Right lobe of liver (tissue), 6 donors: ENCODE data around the gene DSC3. TPM values are rescaled to one million over a fixed set of nuclear protein-coding genes. Genes with fewer than 3 reads are reported as not detected.

ENCODE experiments used
- ATAC-seq, 4 donors: fragments of 200-7000 bp; cut with Tn5 transposase; one replicate each; pipeline ENCODE4 v1.9.1; 2020; ENCODE audit warnings: mild to moderate bottlenecking in 4 of 4, moderate library complexity in 4 of 4
- DNase-seq, 3 donors: peaks; one replicate each; pipeline ENCODE4 v3.0.0-alpha.2; 2020
- H3K27ac ChIP-seq, 3 donors: fragments of 200-600 bp; one replicate each; pipeline ENCODE4 v1.8.0; 2022
- H3K27me3 ChIP-seq, 2 donors: fragments of 200-600 bp; one replicate each; pipeline ENCODE4 v1.8.0; 2022
- H3K36me3 ChIP-seq, 4 donors: fragments of 200-600 bp; sonication (generic) in 1 of 4; one replicate each; pipeline versions ENCODE4 v1.5.1 to v1.8.0; 2017 to 2022; ENCODE audit warnings: control low read depth in 1 of 4
- H3K4me1 ChIP-seq, 4 donors: fragments of 200-600 bp; sonication (generic) in 1 of 4; one replicate each; pipeline versions ENCODE4 v1.5.1 to v1.8.0; 2017 to 2022; ENCODE audit warnings: control low read depth in 1 of 4
- H3K4me3 ChIP-seq, 3 donors: fragments of 200-600 bp; one replicate each; pipeline ENCODE4 v1.8.0; 2022
- H3K9me3 ChIP-seq, 4 donors: fragments of 200-600 bp; sonication (generic) in 1 of 4; one replicate each; pipeline versions ENCODE4 v1.5.1 to v1.8.0; 2017 to 2022; ENCODE audit warnings: control low read depth in 1 of 4
- CTCF ChIP-seq, 4 donors: fragments of 200-600 bp in 3 of 4; fragments of 450-650 bp in 1 of 4; IDR thresholded peaks; one replicate each; pipeline versions ENCODE4 v1.5.1 to v1.8.0; 2016 to 2022; ENCODE audit warnings: antibody characterized with exemption in 4 of 4, mild to moderate bottlenecking in 2 of 4
- POLR2A ChIP-seq: fragments of 450-650 bp; IDR thresholded peaks from one replicate; pipeline ENCODE4 v1.6.1; 2017; ENCODE audit warnings: antibody characterized with exemption, mild to moderate bottlenecking
- WGBS: methylation state at CpG from one replicate; pipeline ENCODE4 v1.1.6; 2018; ENCODE audit warnings: low coverage, low lambda C conversion rate; ENCODE audit not compliant: insufficient coverage; ENCODE audit errors: missing lambda C conversion rate; 5-methylcytosine and 5-hydroxymethylcytosine counted together
- intact Hi-C, 2 donors: fragments of 100-400 bp; cut with DNase I; formaldehyde crosslinking; loops; one replicate each; pipeline versions ENCODE4 v1.11.2 to v1.14.1; 2022
- total RNA-seq, 6 experiments: library from RNA; depleted of rRNA in 2 of 6; stranded (reverse); fragments of >200 nt in 2 of 6; fragmentation: NEBNext Ultra II Directional in 3 of 6; extraction: Animal tissue kit (Norgen Biotek cat#: 25700) in 3 of 6; gene quantifications; one replicate each; pipeline versions ENCODE4 v1.1.0 to v1.2.4, GENCODE V29; 2016 to 2023
- donor health status: DM: no; HTN: yes; CAD: no.
- donor health status: DM: no; HTN: no; CAD: no.
- donor health status: DM: no; HTN: no; CAD: no.
- donor health status: DM: no; HTN: yes; CAD: no.
- donor health status: DM: no; HTN: yes; CAD: no.

Gene DSC3
- total RNA-seq, 6 experiments from 2014 or later: 0.07 TPM; not detected in 5

DNA sequence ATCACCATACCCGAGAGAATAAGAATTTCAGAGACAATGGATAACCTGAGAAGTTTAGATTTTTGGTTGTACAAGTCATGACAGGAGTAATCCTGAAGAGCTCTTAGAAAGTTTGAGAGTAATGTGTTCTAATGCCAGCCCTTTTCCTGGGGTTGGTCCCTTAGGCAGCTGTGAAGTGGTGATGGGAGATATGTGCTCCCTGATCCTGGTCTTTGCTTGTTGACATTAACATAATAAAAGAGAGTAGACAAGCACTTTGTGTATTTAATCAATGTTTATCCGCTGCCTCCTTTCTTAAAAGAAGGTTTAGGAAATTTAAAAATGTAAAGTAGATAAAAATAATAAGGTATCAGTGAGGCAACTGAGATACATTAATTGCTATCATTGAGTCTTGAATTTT, 13.8 kb upstream of the DSC3 start:
- intact Hi-C loops: no loop called here
- 65% methylated on average over 2 of the region's 2 CpGs for WGBS
- no peak for ATAC-seq
- H3K27me3 ChIP-seq: no peaks in the 10 kb centered on the region
- no peaks in the 10 kb centered on the region for H3K4me1 ChIP-seq
- DNase-seq: no peak
- TF ChIP-seq POLR2A (no peak), CTCF (IDR thresholded peaks at IDR 0.05) (no peak)
- no peak overlapping the region for H3K4me3 ChIP-seq
- no peaks in the 10 kb centered on the region for H3K36me3 ChIP-seq
- no peaks in the 10 kb centered on the region for H3K9me3 ChIP-seq
- no peak overlapping the region for H3K27ac ChIP-seq

GRCh38 chr18:31050635-31051034, 8.1 kb upstream of the DSC3 start:
- Histone ChIP-seq H3K36me3 (no peaks in the 10 kb centered on the region), H3K27me3 (no peaks in the 10 kb centered on the region), H3K4me3 (no peak overlapping the region), H3K9me3 (no peaks in the 10 kb centered on the region), H3K4me1 (no peaks in the 10 kb centered on the region), H3K27ac (no peak overlapping the region)
- no peak for TF ChIP-seq POLR2A
- TF ChIP-seq CTCF (IDR thresholded peaks at IDR 0.05): no peak
- intact Hi-C loops: no loop called here
- no peak for DNase-seq
- 73% methylated on average over 3 of the region's 3 CpGs for WGBS
- ATAC-seq: no peak

DNA sequence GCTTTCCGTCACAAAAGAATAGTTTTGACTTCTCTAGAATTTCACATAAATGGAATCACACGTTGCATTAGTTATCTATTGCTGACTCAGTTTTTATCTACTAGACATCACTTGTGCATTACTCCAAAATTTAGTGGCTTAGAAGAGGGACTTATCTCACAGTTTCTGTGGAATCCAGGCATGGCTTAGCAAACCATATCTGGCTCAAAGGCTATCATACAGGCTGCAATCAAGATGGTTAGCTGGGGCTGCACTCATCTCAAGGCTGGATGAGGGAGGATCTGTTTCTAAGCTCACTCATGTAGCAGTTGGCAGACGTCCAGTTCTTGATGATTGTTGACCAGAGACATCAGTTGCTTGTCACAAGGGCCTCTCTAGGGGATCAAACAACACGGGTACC, 6.6 kb upstream of the DSC3 start:
- TF ChIP-seq CTCF (IDR thresholded peaks at IDR 0.05) (no peak), POLR2A (no peak)
- ATAC-seq (no peak), DNase-seq (no peak)
- Histone ChIP-seq H3K27me3 (no peaks in the 10 kb centered on the region), H3K9me3 (no peaks in the 10 kb centered on the region), H3K4me3 (no peak overlapping the region), H3K36me3 (no peaks in the 10 kb centered on the region), H3K27ac (no peak overlapping the region), H3K4me1 (no peaks in the 10 kb centered on the region)
- intact Hi-C loops: no loop called here
- WGBS: 55% methylated on average over 4 of the region's 4 CpGs

DNA sequence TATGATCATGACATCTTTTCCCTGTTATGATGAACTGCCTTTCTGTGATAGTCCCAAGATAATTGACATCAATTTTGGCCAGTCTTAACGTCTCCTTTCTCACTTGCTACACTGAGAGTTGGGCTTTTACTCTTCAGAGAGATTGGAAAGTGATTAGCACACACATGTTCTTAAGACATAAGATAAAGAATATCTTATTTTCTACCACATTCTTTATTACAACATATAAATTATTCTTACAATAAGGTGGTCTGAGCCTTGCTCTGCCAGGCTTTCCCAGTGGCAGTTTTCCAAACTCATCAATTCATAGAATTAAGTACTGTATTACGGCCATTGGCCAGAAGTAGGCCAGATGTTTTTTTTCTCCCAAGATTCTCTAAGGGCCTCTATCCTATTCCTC, 5.7 kb upstream of the DSC3 start:
- ATAC-seq (no peak), DNase-seq (no peak)
- H3K36me3 ChIP-seq: no peaks in the 10 kb centered on the region
- H3K9me3 ChIP-seq: no peaks in the 10 kb centered on the region
- WGBS: 68% methylated on average over 2 of the region's 2 CpGs
- TF ChIP-seq CTCF (IDR thresholded peaks at IDR 0.05): no peak
- no peak for TF ChIP-seq POLR2A
- no peak overlapping the region for H3K4me3 ChIP-seq
- H3K4me1 ChIP-seq: no peaks in the 10 kb centered on the region
- intact Hi-C loops: no loop called here
- no peaks in the 10 kb centered on the region for H3K27me3 ChIP-seq
- H3K27ac ChIP-seq: no peak overlapping the region

- H3K27me3 ChIP-seq: peaks cover 0 to 9% of the 10 kb centered on the region in 2 donors
- no peak overlapping the region for H3K4me3 ChIP-seq
- DNase-seq (no peak), ATAC-seq (peak in 2 of 4 donors; percentile 36 to 63)
- no peaks in the 10 kb centered on the region for H3K36me3 ChIP-seq
- H3K27ac ChIP-seq: no peak overlapping the region
- no peaks in the 10 kb centered on the region for H3K9me3 ChIP-seq
- TF ChIP-seq CTCF (IDR thresholded peaks at IDR 0.05): no peak
- no peak for TF ChIP-seq POLR2A
- intact Hi-C loops: no loop called here
- peaks cover 0 to 6% (median 0%) of the 10 kb centered on the region in 4 donors for H3K4me1 ChIP-seq
Measured at GRCh38 chr18:31046916-31047315, 4.4 kb upstream of the DSC3 start.
